OCI-LY1 (cell line): ENCODE measurements around the gene LGSN.

ENCODE experiments used
- H2AFZ ChIP-seq: fragments of 200-600 bp; sonication (generic), shearing (Covaris generic); 2 replicates; pipeline ENCODE4 v1.6.0; 2014; ENCODE audit warnings: antibody characterized with exemption, mild to moderate bottlenecking, low read length
- H3F3A ChIP-seq: fragments of 200-600 bp; sonication (generic), shearing (Covaris generic); 2 replicates; pipeline ENCODE4 v1.6.0; 2014; ENCODE audit warnings: mild to moderate bottlenecking, antibody characterized with exemption, low read length, moderate library complexity; ENCODE audit not compliant: insufficient read depth
- H3K27ac ChIP-seq: fragments of 200-600 bp; sonication (generic); 2 replicates; pipeline ENCODE4 v1.5.1; 2014; ENCODE audit warnings: low read length, mixed run types, mild to moderate bottlenecking, low read depth; ENCODE audit not compliant: poor library complexity, severe bottlenecking
- H3K27me3 ChIP-seq: fragments of 200-600 bp; sonication (generic); 2 replicates; pipeline ENCODE4 v1.6.0; 2014; ENCODE audit warnings: antibody characterized with exemption, mild to moderate bottlenecking, low read length, moderate library complexity; ENCODE audit not compliant: insufficient read depth
- H3K36me3 ChIP-seq: fragments of 200-600 bp; sonication (generic); 2 replicates; pipeline ENCODE4 v1.6.1; 2014; ENCODE audit warnings: mild to moderate bottlenecking, antibody characterized with exemption, low read length, moderate library complexity, mixed read lengths; ENCODE audit not compliant: insufficient read depth
- H3K4me1 ChIP-seq: fragments of 200-600 bp; sonication (generic); 2 replicates; pipeline ENCODE4 v1.5.1; 2014; ENCODE audit warnings: mild to moderate bottlenecking, low read length, moderate library complexity; ENCODE audit not compliant: insufficient read depth, severe bottlenecking
- H3K4me2 ChIP-seq: fragments of 200-600 bp; sonication (generic), shearing (Covaris generic); 2 replicates; pipeline ENCODE4 v1.6.1; 2014; ENCODE audit warnings: low read length
- H3K4me3 ChIP-seq: fragments of 200-600 bp; sonication (generic); 2 replicates; pipeline ENCODE4 v1.5.1; 2014; ENCODE audit warnings: low read length, low read depth, mild to moderate bottlenecking, mixed read lengths; ENCODE audit not compliant: poor library complexity, severe bottlenecking
- H3K79me2 ChIP-seq: fragments of 200-600 bp; shearing (Covaris generic); 2 replicates; pipeline ENCODE4 v1.6.1; 2016; ENCODE audit warnings: mixed run types, low read length, mixed read lengths; ENCODE audit not compliant: insufficient read depth
- H3K9ac ChIP-seq: fragments of 200-600 bp; sonication (generic), shearing (Covaris generic); 2 replicates; pipeline ENCODE4 v1.6.1; 2014; ENCODE audit warnings: mild to moderate bottlenecking, low read length, mixed read lengths
- H3K9me2 ChIP-seq: fragments of 200-600 bp; sonication (generic), shearing (Covaris generic); 2 replicates; pipeline ENCODE4 v1.6.1; 2014; ENCODE audit warnings: low read depth, mild to moderate bottlenecking, low read length, mixed read lengths
- H3K9me3 ChIP-seq: fragments of 200-600 bp; shearing (Covaris generic); 2 replicates; pipeline ENCODE4 v1.6.1; 2014; ENCODE audit warnings: low read length, mixed read lengths
- H4K20me1 ChIP-seq: fragments of 200-600 bp; sonication (generic), shearing (Covaris generic); 2 replicates; pipeline ENCODE4 v1.6.0; 2016; ENCODE audit warnings: mild to moderate bottlenecking, low read length; ENCODE audit not compliant: insufficient read depth
- EZH2 ChIP-seq: fragments of 200-600 bp; sonication (generic), shearing (Covaris generic); IDR thresholded peaks from 2 replicates; pipeline ENCODE4 v1.8.0; 2017; ENCODE audit warnings: borderline replicate concordance, mixed run types, mild to moderate bottlenecking, antibody characterized with exemption, low read length, moderate library complexity, mixed read lengths
- TF ChIP-seq, protein P1 (sequence below): fragments of 200-600 bp; sonication (generic), shearing (Covaris generic); IDR thresholded peaks from 2 replicates; pipeline ENCODE4 v1.5.1; 2017; ENCODE audit warnings: mild to moderate bottlenecking, antibody characterized with exemption, low read length, moderate library complexity, mixed read lengths

LGSN gene

DNA sequence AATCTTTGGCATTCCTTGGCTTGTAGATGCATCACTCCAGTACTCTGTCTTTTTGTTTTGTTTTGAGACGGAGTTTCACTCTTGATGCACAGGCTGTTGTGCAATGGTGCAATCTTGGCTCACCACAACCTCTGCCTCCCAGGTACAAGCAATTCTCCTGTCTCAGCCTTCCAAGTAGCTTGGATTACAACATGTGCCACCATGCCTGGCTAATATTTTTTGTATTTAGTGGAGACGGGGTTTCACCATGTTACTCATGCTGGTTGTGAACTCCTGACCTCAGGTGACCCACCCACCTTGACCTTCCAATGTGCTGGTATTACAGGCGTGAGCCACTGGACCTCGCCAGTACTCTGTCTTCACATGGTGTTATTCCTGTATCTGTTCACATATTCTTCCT, 35.8 kb upstream of the LGSN start:
- TF ChIP-seq, protein P1, sequence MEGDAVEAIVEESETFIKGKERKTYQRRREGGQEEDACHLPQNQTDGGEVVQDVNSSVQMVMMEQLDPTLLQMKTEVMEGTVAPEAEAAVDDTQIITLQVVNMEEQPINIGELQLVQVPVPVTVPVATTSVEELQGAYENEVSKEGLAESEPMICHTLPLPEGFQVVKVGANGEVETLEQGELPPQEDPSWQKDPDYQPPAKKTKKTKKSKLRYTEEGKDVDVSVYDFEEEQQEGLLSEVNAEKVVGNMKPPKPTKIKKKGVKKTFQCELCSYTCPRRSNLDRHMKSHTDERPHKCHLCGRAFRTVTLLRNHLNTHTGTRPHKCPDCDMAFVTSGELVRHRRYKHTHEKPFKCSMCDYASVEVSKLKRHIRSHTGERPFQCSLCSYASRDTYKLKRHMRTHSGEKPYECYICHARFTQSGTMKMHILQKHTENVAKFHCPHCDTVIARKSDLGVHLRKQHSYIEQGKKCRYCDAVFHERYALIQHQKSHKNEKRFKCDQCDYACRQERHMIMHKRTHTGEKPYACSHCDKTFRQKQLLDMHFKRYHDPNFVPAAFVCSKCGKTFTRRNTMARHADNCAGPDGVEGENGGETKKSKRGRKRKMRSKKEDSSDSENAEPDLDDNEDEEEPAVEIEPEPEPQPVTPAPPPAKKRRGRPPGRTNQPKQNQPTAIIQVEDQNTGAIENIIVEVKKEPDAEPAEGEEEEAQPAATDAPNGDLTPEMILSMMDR: no peak
- TF ChIP-seq EZH2: no peak
- H3K4me2 ChIP-seq: no peak overlapping the region
- no peaks in the 10 kb centered on the region for H4K20me1 ChIP-seq

DNA sequence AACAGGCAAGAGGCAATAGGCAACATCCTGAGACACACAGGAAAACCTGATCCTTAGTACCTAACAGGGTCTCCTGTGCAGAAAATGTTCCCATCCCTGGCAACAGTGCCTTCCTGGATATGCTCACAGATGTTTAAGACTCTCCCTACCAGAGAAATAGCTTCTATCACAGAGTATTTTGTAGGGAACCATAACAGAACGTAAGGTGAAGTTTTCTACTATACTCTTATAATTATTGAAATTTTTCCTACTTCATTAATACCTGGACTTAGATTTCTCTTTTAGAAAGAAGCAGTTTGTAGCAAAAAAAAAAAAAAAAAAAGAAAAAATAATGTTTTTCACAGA, 33.5 kb upstream of the LGSN start:
- Histone ChIP-seq H3K4me1 (peaks cover 16% of the 10 kb centered on the region), H2AFZ (no peak overlapping the region), H3K4me2 (peak overlapping the region; percentile 40), H3K27ac (no peak overlapping the region), H3K79me2 (no peaks in the 10 kb centered on the region), H3K4me3 (no peak overlapping the region), H3K27me3 (no peaks in the 10 kb centered on the region), H4K20me1 (no peaks in the 10 kb centered on the region), H3K9ac (no peak overlapping the region), H3K9me3 (no peaks in the 10 kb centered on the region), H3K9me2 (no peaks in the 10 kb centered on the region), H3K36me3 (no peaks in the 10 kb centered on the region), H3F3A (no peaks in the 10 kb centered on the region)
- TF ChIP-seq EZH2: no peak
- TF ChIP-seq, protein P1: no peak

More for the DNA sequence above, 35.8 kb upstream of the LGSN start:
- no peaks in the 10 kb centered on the region for H3F3A ChIP-seq
- no peaks in the 10 kb centered on the region for H3K9me2 ChIP-seq
- H3K4me1 ChIP-seq: peaks cover 16% of the 10 kb centered on the region
- no peak overlapping the region for H3K9ac ChIP-seq
- H3K9me3 ChIP-seq: no peaks in the 10 kb centered on the region
- no peaks in the 10 kb centered on the region for H3K27me3 ChIP-seq
- H3K79me2 ChIP-seq: no peaks in the 10 kb centered on the region
- H3K4me3 ChIP-seq: no peak overlapping the region
- no peak overlapping the region for H2AFZ ChIP-seq
- no peaks in the 10 kb centered on the region for H3K36me3 ChIP-seq
- no peak overlapping the region for H3K27ac ChIP-seq

DNA sequence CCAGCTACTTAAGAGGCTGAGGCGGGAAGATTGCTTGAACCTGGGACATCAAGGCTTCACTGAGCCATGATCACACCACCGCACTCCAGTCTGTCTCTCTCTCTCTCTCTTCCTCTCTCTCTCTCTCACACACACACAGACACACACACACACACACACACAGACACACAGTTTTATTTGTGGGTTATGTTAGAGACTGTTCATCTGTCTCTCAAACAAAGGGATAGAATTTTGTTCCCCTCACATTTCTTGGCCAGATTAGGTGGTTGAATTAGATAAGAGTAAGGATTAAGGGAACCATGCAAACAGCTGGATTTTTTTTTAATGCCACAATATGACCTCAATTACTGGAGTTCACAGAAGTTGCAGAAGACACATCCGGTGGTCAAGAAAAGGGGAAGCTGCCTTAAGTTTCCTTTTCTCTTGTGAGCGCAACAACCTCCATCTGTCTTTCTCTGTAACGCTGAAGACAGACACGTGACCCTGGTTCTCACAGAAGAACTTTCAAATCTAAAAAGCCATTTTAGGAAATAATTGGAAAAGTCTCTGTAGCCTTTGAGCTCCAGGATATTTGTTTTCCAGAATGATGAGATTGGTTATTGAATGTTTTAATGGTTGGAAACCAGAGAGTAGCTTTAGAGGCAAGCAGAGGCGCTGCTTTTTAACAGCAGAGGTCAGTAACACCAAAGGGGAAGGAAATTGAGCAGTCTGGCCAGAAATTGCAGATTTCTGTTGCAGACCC, 32.9 kb upstream of the LGSN start:
- H3K9me2 ChIP-seq: no peaks in the 10 kb centered on the region
- H3K36me3 ChIP-seq: no peaks in the 10 kb centered on the region
- no peak overlapping the region for H3K4me3 ChIP-seq
- H3K27ac ChIP-seq: no peak overlapping the region
- H3K9me3 ChIP-seq: no peaks in the 10 kb centered on the region
- H3K79me2 ChIP-seq: no peaks in the 10 kb centered on the region
- peaks cover 16% of the 10 kb centered on the region for H3K4me1 ChIP-seq
- no peaks in the 10 kb centered on the region for H3K27me3 ChIP-seq
- H3K4me2 ChIP-seq: peak overlapping the region; percentile 40
- H4K20me1 ChIP-seq: no peaks in the 10 kb centered on the region
- TF ChIP-seq, protein P1: peak; percentile 67
- no peak for TF ChIP-seq EZH2
- H2AFZ ChIP-seq: no peak overlapping the region
- H3F3A ChIP-seq: no peaks in the 10 kb centered on the region
- H3K9ac ChIP-seq: no peak overlapping the region
